WTC11 (cell line): ENCODE measurements around the gene CERS2. TPM values are rescaled to one million over a fixed set of nuclear protein-coding genes. Genes with fewer than 3 reads are reported as not detected.

ENCODE experiments used
- ATAC-seq: fragments of 200-7000 bp; cut with Tn5 transposase; 2 replicates; pipeline ENCODE4 v1.10.0; 2021; ENCODE audit warnings: mild to moderate bottlenecking, moderate library complexity
- CTCF ChIA-PET: fragments of 300-600 bp; sonication (Branson Sonifier 250); formaldehyde crosslinking; loops from one replicate; lab custom pipeline; 2021; ENCODE audit warnings: antibody characterized with exemption; lab: Charles Lee
- POLR2A ChIA-PET: fragments of 350-600 bp; sonication (Branson Sonifier 250); formaldehyde crosslinking; loops from one replicate; lab custom pipeline; 2021; ENCODE audit warnings: antibody characterized with exemption; lab: Charles Lee
- DNase-seq: peaks from one replicate; pipeline ENCODE4 v3.0.0; 2021; ENCODE audit warnings: low spot score
- H3K27ac Mint-ChIP-seq: 2 replicates; pipeline ENCODE4 v1.8.0; 2021; ENCODE audit warnings: mixed read lengths
- H3K27me3 Mint-ChIP-seq: 2 replicates; pipeline ENCODE4 v1.8.0; 2021; ENCODE audit warnings: low read depth, mild to moderate bottlenecking, moderate library complexity, mixed read lengths
- H3K36me3 Mint-ChIP-seq: 2 replicates; pipeline ENCODE4 v1.8.0; 2021; ENCODE audit warnings: mixed read lengths
- H3K4me1 Mint-ChIP-seq: 2 replicates; pipeline ENCODE4 v1.8.0; 2022; ENCODE audit warnings: mixed read lengths
- H3K4me3 Mint-ChIP-seq: 2 replicates; pipeline ENCODE4 v1.8.0; 2021; ENCODE audit warnings: mild to moderate bottlenecking, moderate library complexity, mixed read lengths
- H3K9me3 Mint-ChIP-seq: 2 replicates; pipeline ENCODE4 v1.8.0; 2021; ENCODE audit warnings: mixed read lengths
- CREB1 ChIP-seq: sonication (generic); formaldehyde crosslinking; IDR thresholded peaks from 2 replicates; pipeline ENCODE4 v1.8.0; 2023; ENCODE audit warnings: mild to moderate bottlenecking, missing genetic modification reagents
- FOXP1 ChIP-seq: sonication (generic); formaldehyde crosslinking; IDR thresholded peaks from 2 replicates; pipeline ENCODE4 v1.8.0; 2022; ENCODE audit warnings: missing genetic modification reagents, mild to moderate bottlenecking, moderate library complexity, borderline replicate concordance
- GABPB1 ChIP-seq: sonication (generic); formaldehyde crosslinking; IDR thresholded peaks from 2 replicates; pipeline ENCODE4 v1.8.1; 2023; ENCODE audit warnings: mild to moderate bottlenecking, missing genetic modification reagents
- JAZF1 ChIP-seq: fragments of 250-450 bp; sonication (Bioruptor Pico); IDR thresholded peaks from 2 replicates; pipeline ENCODE4 v1.9.0; 2021; ENCODE audit warnings: moderate library complexity, mild to moderate bottlenecking, inconsistent platforms
- JUN ChIP-seq: sonication (generic); formaldehyde crosslinking; IDR thresholded peaks from 2 replicates; pipeline ENCODE4 v1.8.0; 2023; ENCODE audit warnings: mild to moderate bottlenecking, missing genetic modification reagents
- OVOL2 ChIP-seq: fragments of 250-450 bp; sonication (Bioruptor Pico); IDR thresholded peaks from 2 replicates; pipeline ENCODE4 v1.9.0; 2021; ENCODE audit warnings: mild to moderate bottlenecking, borderline replicate concordance
- TEAD1 ChIP-seq: sonication (generic); formaldehyde crosslinking; IDR thresholded peaks from 2 replicates; pipeline ENCODE4 v1.8.0; 2022; ENCODE audit warnings: mild to moderate bottlenecking, missing genetic modification reagents
- TEAD4 ChIP-seq: sonication (generic); formaldehyde crosslinking; IDR thresholded peaks from 2 replicates; pipeline ENCODE4 v1.8.0; 2022; ENCODE audit warnings: mild to moderate bottlenecking, missing genetic modification reagents
- ZBTB21 ChIP-seq: sonication (generic); formaldehyde crosslinking; IDR thresholded peaks from 2 replicates; pipeline ENCODE4 v1.8.1; 2023; ENCODE audit warnings: mild to moderate bottlenecking, missing genetic modification reagents, borderline replicate concordance
- ZNF263 ChIP-seq: sonication (generic); formaldehyde crosslinking; IDR thresholded peaks from 2 replicates; pipeline ENCODE4 v1.8.1; 2022; ENCODE audit warnings: low read depth, mild to moderate bottlenecking, moderate library complexity, missing genetic modification reagents
- ZNF317 ChIP-seq: sonication (generic); formaldehyde crosslinking; IDR thresholded peaks from 2 replicates; pipeline ENCODE4 v1.8.1; 2023; ENCODE audit warnings: low read depth, mild to moderate bottlenecking, moderate library complexity, missing genetic modification reagents, borderline replicate concordance
- ZNF396 ChIP-seq: fragments of 250-450 bp; sonication (Bioruptor Pico); IDR thresholded peaks from 2 replicates; pipeline ENCODE4 v1.8.0; 2021; ENCODE audit warnings: mild to moderate bottlenecking, moderate library complexity, borderline replicate concordance
- total RNA-seq: library from RNA; stranded (reverse); gene quantifications from 3 replicates; pipeline ENCODE4 v1.2.3, GENCODE V29; 2021
- TF ChIP-seq, protein P1 (sequence below): sonication (generic); formaldehyde crosslinking; conservative IDR thresholded peaks from 2 replicates; pipeline ENCODE4 v1.8.1; 2023; ENCODE audit warnings: mild to moderate bottlenecking, low read depth, missing genetic modification reagents, moderate library complexity
- TF ChIP-seq, protein P2 (sequence below): sonication (generic); formaldehyde crosslinking; IDR thresholded peaks from 2 replicates; pipeline ENCODE4 v1.8.1; 2022; ENCODE audit warnings: missing genetic modification reagents, borderline replicate concordance
- TF ChIP-seq, protein P3 (sequence below): sonication (generic); formaldehyde crosslinking; IDR thresholded peaks from 2 replicates; pipeline ENCODE4 v1.8.1; 2022; ENCODE audit warnings: low read depth, missing genetic modification reagents, borderline replicate concordance
- TF ChIP-seq, protein P4 (sequence below): sonication (generic); formaldehyde crosslinking; IDR thresholded peaks from 2 replicates; pipeline ENCODE4 v1.8.1; 2023; ENCODE audit warnings: mild to moderate bottlenecking, missing genetic modification reagents
- TF ChIP-seq, protein P5 (sequence below): sonication (generic); formaldehyde crosslinking; IDR thresholded peaks from 2 replicates; pipeline ENCODE4 v1.8.0; 2022; ENCODE audit warnings: mild to moderate bottlenecking, missing genetic modification reagents

CERS2 gene
- total RNA-seq, 1 experiment from 2014 or later, result 182 TPM

DNA sequence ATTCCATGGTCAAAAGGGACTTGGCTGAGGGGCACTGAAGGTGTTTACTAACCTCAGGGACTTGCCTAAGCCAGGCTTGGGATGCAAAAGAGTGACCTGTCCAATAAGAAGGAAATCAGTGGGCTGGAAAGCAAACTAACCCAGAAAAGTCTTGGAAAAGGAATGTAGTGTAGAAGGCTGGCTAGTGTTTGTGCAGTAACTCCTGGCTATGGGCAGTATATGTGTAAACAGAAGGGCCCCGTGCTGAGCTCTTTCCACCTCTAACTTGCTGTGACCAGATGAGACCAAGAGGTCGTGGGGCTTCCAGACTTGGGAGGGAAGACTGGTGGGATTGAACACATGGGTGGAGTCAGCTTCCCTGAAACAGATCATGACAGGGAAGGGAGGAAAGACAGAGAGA, 28.0 kb upstream of the CERS2 start (continued):
- TF ChIP-seq, protein P1, sequence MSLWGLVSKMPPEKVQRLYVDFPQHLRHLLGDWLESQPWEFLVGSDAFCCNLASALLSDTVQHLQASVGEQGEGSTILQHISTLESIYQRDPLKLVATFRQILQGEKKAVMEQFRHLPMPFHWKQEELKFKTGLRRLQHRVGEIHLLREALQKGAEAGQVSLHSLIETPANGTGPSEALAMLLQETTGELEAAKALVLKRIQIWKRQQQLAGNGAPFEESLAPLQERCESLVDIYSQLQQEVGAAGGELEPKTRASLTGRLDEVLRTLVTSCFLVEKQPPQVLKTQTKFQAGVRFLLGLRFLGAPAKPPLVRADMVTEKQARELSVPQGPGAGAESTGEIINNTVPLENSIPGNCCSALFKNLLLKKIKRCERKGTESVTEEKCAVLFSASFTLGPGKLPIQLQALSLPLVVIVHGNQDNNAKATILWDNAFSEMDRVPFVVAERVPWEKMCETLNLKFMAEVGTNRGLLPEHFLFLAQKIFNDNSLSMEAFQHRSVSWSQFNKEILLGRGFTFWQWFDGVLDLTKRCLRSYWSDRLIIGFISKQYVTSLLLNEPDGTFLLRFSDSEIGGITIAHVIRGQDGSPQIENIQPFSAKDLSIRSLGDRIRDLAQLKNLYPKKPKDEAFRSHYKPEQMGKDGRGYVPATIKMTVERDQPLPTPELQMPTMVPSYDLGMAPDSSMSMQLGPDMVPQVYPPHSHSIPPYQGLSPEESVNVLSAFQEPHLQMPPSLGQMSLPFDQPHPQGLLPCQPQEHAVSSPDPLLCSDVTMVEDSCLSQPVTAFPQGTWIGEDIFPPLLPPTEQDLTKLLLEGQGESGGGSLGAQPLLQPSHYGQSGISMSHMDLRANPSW (CRISPR knock-in tag), result no peak
- TF ChIP-seq TEAD4 (no peak), ZNF396 (CRISPR knock-in tag) (no peak)

DNA sequence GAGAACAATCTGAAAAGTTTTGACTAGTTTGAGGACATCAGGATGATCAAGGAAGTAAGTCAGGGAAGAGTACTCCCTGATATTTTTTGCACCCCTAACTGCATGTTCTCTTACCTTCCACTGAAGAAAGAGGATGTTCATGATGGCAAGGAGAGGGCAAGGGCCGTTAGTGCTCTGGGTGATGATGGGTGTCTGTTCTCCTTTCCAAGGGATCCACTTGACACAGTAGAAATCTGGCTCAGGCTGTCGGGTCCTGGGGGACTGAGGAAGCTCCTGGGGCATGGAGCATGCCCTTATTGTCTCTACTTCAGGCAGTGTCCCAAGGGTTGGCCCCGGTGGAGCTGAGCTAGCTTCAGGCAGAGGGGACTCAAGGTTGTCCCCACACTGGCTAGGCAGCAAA, 27.4 kb upstream of the CERS2 start:
- no peaks in the 10 kb centered on the region for H3K36me3 Mint-ChIP-seq
- no peaks in the 10 kb centered on the region for H3K9me3 Mint-ChIP-seq
- CTCF ChIA-PET, result interaction anchor here (0.6 to 3.3 kb wide), 7 partner anchors 21 to 442 kb away, joined by 3 to 21 read pairs (median 3); partner anchors contain the start of gene ANXA9
- POLR2A ChIA-PET, result no interaction called here
- TF ChIP-seq CREB1, result no peak
- no peak for TF ChIP-seq GABPB1
- TF ChIP-seq, protein P2, sequence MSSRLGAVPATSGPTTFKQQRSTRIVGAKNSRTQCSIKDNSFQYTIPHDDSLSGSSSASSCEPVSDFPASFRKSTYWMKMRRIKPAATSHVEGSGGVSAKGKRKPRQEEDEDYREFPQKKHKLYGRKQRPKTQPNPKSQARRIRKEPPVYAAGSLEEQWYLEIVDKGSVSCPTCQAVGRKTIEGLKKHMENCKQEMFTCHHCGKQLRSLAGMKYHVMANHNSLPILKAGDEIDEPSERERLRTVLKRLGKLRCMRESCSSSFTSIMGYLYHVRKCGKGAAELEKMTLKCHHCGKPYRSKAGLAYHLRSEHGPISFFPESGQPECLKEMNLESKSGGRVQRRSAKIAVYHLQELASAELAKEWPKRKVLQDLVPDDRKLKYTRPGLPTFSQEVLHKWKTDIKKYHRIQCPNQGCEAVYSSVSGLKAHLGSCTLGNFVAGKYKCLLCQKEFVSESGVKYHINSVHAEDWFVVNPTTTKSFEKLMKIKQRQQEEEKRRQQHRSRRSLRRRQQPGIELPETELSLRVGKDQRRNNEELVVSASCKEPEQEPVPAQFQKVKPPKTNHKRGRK (CRISPR knock-in tag), result no peak
- TF ChIP-seq, protein P3, sequence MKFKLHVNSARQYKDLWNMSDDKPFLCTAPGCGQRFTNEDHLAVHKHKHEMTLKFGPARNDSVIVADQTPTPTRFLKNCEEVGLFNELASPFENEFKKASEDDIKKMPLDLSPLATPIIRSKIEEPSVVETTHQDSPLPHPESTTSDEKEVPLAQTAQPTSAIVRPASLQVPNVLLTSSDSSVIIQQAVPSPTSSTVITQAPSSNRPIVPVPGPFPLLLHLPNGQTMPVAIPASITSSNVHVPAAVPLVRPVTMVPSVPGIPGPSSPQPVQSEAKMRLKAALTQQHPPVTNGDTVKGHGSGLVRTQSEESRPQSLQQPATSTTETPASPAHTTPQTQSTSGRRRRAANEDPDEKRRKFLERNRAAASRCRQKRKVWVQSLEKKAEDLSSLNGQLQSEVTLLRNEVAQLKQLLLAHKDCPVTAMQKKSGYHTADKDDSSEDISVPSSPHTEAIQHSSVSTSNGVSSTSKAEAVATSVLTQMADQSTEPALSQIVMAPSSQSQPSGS (CRISPR knock-in tag), result no peak
- TF ChIP-seq, protein P4, sequence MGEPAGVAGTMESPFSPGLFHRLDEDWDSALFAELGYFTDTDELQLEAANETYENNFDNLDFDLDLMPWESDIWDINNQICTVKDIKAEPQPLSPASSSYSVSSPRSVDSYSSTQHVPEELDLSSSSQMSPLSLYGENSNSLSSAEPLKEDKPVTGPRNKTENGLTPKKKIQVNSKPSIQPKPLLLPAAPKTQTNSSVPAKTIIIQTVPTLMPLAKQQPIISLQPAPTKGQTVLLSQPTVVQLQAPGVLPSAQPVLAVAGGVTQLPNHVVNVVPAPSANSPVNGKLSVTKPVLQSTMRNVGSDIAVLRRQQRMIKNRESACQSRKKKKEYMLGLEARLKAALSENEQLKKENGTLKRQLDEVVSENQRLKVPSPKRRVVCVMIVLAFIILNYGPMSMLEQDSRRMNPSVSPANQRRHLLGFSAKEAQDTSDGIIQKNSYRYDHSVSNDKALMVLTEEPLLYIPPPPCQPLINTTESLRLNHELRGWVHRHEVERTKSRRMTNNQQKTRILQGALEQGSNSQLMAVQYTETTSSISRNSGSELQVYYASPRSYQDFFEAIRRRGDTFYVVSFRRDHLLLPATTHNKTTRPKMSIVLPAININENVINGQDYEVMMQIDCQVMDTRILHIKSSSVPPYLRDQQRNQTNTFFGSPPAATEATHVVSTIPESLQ, result no peak
- no peak for TF ChIP-seq ZNF317 (CRISPR knock-in tag)
- TF ChIP-seq, protein P5, sequence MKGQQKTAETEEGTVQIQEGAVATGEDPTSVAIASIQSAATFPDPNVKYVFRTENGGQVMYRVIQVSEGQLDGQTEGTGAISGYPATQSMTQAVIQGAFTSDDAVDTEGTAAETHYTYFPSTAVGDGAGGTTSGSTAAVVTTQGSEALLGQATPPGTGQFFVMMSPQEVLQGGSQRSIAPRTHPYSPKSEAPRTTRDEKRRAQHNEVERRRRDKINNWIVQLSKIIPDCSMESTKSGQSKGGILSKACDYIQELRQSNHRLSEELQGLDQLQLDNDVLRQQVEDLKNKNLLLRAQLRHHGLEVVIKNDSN (CRISPR knock-in tag), result no peak
- no peak for TF ChIP-seq JUN (CRISPR knock-in tag)
- no peak for TF ChIP-seq FOXP1 (CRISPR knock-in tag)
- no peak for TF ChIP-seq JAZF1
- TF ChIP-seq OVOL2 (CRISPR knock-in tag), result no peak
- TF ChIP-seq ZNF263 (CRISPR knock-in tag), result no peak
- no peak for TF ChIP-seq TEAD1 (CRISPR knock-in tag)
- TF ChIP-seq ZBTB21, result no peak
- no peak for ATAC-seq
- no peak for DNase-seq
- no peak overlapping the region for H3K27ac Mint-ChIP-seq
- H3K4me3 Mint-ChIP-seq, result no peak overlapping the region
- no peaks in the 10 kb centered on the region for H3K27me3 Mint-ChIP-seq
- H3K4me1 Mint-ChIP-seq, result peaks cover 21% of the 10 kb centered on the region
